ENCODE data around the gene BCR.

Gene BCR

GRCh38 chr22:23261900-23262450 is 81.7 kb downstream of the BCR start:
- Mint-ChIP-seq H3K4me1 (peaks cover 2% of the 10 kb centered on the region), H3K27ac (peak overlapping the region in 1 of 3 experiments; percentile 51), H3K9me3 (no peaks in the 10 kb centered on the region), H3K27me3 (ENCODE audit: low read depth) (peaks cover 4% of the 10 kb centered on the region), H3K36me3 (ENCODE audit: low read depth) (peaks cover 32% of the 10 kb centered on the region), H3K4me3 (no peak overlapping the region)
- TF ChIP-seq, protein P1, sequence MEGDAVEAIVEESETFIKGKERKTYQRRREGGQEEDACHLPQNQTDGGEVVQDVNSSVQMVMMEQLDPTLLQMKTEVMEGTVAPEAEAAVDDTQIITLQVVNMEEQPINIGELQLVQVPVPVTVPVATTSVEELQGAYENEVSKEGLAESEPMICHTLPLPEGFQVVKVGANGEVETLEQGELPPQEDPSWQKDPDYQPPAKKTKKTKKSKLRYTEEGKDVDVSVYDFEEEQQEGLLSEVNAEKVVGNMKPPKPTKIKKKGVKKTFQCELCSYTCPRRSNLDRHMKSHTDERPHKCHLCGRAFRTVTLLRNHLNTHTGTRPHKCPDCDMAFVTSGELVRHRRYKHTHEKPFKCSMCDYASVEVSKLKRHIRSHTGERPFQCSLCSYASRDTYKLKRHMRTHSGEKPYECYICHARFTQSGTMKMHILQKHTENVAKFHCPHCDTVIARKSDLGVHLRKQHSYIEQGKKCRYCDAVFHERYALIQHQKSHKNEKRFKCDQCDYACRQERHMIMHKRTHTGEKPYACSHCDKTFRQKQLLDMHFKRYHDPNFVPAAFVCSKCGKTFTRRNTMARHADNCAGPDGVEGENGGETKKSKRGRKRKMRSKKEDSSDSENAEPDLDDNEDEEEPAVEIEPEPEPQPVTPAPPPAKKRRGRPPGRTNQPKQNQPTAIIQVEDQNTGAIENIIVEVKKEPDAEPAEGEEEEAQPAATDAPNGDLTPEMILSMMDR (IDR thresholded peaks at IDR 0.05; ENCODE audit: unreplicated experiment in 3 of 3) = no peak

- Mint-ChIP-seq H3K9me3 (no peaks in the 10 kb centered on the region), H3K27ac (peak overlapping the region in 1 of 3 experiments; percentile 51), H3K4me3 (no peak overlapping the region), H3K36me3 (ENCODE audit: low read depth) (peaks cover 25% of the 10 kb centered on the region), H3K27me3 (ENCODE audit: low read depth) (peaks cover 4% of the 10 kb centered on the region), H3K4me1 (no peaks in the 10 kb centered on the region)
- TF ChIP-seq, protein P1 (IDR thresholded peaks at IDR 0.05; ENCODE audit: unreplicated experiment in 3 of 3) = no peak
Measured at GRCh38 chr22:23262518-23263332, 82.4 kb downstream of the BCR start.

DNA sequence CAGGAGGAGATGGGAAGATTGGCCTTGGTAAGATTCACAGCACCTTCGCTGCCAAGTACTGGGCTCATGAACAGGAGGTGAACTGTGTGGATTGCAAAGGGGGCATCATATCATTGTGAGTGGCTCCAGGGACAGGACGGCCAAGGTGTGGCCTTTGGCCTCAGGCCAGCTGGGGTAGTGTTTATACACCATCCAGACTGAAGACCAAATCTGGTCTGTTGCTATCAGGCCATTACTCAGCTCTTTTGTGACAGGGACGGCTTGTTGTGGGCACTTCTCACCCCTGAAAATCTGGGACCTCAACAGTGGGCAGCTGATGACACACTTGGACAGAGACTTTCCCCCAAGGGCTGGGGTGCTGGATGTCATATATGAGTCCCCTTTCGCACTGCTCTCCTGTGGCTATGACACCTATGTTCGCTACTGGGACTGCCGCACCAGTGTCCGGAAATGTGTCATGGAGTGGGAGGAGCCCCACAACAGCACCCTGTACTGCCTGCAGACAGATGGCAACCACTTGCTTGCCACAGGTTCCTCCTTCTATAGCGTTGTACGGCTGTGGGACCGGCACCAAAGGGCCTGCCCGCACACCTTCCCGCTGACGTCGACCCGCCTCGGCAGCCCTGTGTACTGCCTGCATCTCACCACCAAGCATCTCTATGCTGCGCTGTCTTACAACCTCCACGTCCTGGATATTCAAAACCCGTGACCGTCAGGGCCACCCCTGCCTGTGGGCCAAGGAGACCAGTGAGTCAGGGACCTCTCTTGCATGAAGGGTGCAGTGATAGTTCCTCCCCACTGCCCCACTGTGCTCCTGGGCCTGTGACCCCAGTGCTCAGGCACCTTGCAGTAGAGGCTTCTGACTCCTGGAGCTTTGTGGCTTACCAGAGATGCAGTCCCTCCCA is 83.6 kb downstream of the BCR start:
- peaks cover 4% of the 10 kb centered on the region for H3K27me3 Mint-ChIP-seq (ENCODE audit: low read depth)

DNA sequence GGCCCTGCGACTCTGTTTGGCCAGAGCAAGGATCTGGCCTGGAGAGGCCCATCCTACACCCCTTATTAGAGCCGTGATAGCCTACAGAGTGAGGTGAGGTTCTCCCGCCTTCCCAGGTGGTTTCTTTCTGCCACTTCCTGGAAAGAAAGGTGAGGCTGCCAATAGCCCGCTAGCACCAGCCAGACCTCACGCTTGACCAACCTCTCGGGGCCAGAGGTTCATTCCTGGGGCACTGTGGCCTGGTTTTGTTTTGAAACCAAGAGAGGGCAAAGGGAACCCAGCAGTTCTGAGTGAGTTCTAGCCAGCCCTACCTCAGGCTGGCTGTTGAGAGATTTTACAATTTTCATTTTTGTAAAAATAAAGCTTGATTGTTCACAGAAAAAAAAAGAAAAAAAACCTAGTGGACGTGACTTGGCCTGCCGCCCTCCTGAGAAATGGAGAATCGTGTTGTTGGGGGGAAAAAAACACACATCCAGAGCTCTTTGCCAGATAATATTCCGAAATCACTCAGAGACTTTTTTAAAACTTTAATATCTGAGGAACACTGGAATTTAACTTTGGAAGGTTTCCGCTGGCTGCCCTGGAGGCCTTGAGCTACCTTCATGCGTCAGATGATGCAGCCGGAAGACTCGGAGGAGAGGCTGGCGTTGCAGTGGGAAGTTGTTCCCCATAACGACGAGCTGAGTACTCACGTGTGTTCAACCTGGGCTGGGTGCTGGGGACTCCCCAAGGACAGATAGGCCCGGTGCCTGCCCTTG is 84.5 kb downstream of the BCR start:
- Mint-ChIP-seq H3K36me3 (ENCODE audit: low read depth) (peaks cover 26% of the 10 kb centered on the region), H3K4me3 (no peak overlapping the region), H3K4me1 (peaks cover 5% of the 10 kb centered on the region), H3K9me3 (no peaks in the 10 kb centered on the region), H3K27me3 (ENCODE audit: low read depth) (no peaks in the 10 kb centered on the region), H3K27ac (peak overlapping the region in 2 of 3 experiments; percentile 24 to 45)
- TF ChIP-seq, protein P1 (IDR thresholded peaks at IDR 0.05; ENCODE audit: unreplicated experiment in 3 of 3) = no peak

More for the DNA sequence above, 83.6 kb downstream of the BCR start:
- peaks cover 22% of the 10 kb centered on the region for H3K36me3 Mint-ChIP-seq (ENCODE audit: low read depth)
- peak overlapping the region in 2 of 3 experiments; percentile 24 to 45 for H3K27ac Mint-ChIP-seq
- TF ChIP-seq, protein P1 (IDR thresholded peaks at IDR 0.05; ENCODE audit: unreplicated experiment in 3 of 3) = no peak
- H3K4me3 Mint-ChIP-seq = no peak overlapping the region
- no peaks in the 10 kb centered on the region for H3K9me3 Mint-ChIP-seq
- no peaks in the 10 kb centered on the region for H3K4me1 Mint-ChIP-seq

DNA sequence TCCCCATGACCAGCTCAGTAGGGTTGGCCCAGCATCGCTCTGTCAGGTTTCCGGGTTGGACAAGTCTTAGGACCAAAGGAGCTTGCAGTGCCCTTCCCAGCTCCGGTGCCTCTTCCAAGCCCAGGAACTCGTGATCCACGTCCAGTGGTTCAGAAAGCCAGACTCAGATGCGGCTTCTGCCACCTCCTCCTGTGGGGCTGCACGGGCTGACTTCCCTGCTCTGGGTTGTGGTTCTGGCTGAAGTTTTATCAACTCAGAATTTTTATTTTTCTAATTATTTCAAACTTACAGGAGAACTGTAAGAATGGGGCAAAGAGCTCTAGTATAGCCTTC is 85.0 kb downstream of the BCR start:
- peaks cover 10% of the 10 kb centered on the region for H3K4me1 Mint-ChIP-seq
- peaks cover 32% of the 10 kb centered on the region for H3K36me3 Mint-ChIP-seq (ENCODE audit: low read depth)
- TF ChIP-seq, protein P1 (IDR thresholded peaks at IDR 0.05; ENCODE audit: unreplicated experiment in 3 of 3) = no peak
- no peaks in the 10 kb centered on the region for H3K9me3 Mint-ChIP-seq
- H3K4me3 Mint-ChIP-seq = no peak overlapping the region
- H3K27me3 Mint-ChIP-seq (ENCODE audit: low read depth) = no peaks in the 10 kb centered on the region
- H3K27ac Mint-ChIP-seq = peak overlapping the region in 1 of 3 experiments; percentile 38
